Bronchial epithelial cell (primary cell): ENCODE data around the gene B4GALT4. TPM values are rescaled to one million over a fixed set of nuclear protein-coding genes. Genes with fewer than 3 reads are reported as not detected.

Experiments used
- DNase-seq: peaks from one replicate; pipeline ENCODE4 v3.0.0-alpha.2; 2010; ENCODE audit warnings: low read depth
- FAIRE-seq: peaks from 2 replicates; lab custom pipeline; 2011; peaks lifted over from hg19 to GRCh38; lab: Jason Lieb, UNC
- H3K27me3 ChIP-seq: 2 replicates; pipeline ENCODE4 v1.5.1; 2011; ENCODE audit warnings: low read length; ENCODE audit not compliant: control insufficient read depth, insufficient read depth
- H3K36me3 ChIP-seq: 2 replicates; pipeline ENCODE4 v1.5.1; 2011; ENCODE audit warnings: low read length; ENCODE audit not compliant: control insufficient read depth, insufficient read depth
- H3K4me3 ChIP-seq: 2 replicates; pipeline ENCODE4 v1.5.1; 2011; ENCODE audit warnings: mild to moderate bottlenecking, low read depth, low read length, control low read depth
- CTCF ChIP-seq: IDR thresholded peaks from 2 replicates; pipeline ENCODE4 v1.5.1; 2011; ENCODE audit warnings: mild to moderate bottlenecking, moderate library complexity, low read length, control low read depth, inconsistent platforms; ENCODE audit not compliant: insufficient read depth, severe bottlenecking
- total RNA-seq: library from RNA; depleted of rRNA; stranded (reverse); fragments of >200 nt; gene quantifications from 2 replicates; pipeline ENCODE4 v1.2.1, GENCODE V29; 2014

Gene B4GALT4
- total RNA-seq, 1 donor from 2014 or later, result 40.5 TPM

- TF ChIP-seq CTCF, result no peak
- Histone ChIP-seq H3K27me3 (no peaks in the 10 kb centered on the region), H3K4me3 (no peak overlapping the region), H3K36me3 (no peaks in the 10 kb centered on the region)
- no peak for DNase-seq
- no peak for FAIRE-seq
Observed at GRCh38 chr3:119191800-119192199, 48.9 kb downstream of the B4GALT4 start.

- DNase-seq (no peak), FAIRE-seq (no peak)
- H3K27me3 ChIP-seq, result no peaks in the 10 kb centered on the region
- no peak overlapping the region for H3K4me3 ChIP-seq
- H3K36me3 ChIP-seq, result no peaks in the 10 kb centered on the region
- no peak for TF ChIP-seq CTCF
Observed at GRCh38 chr3:119187266-119187665, 53.4 kb downstream of the B4GALT4 start.

GRCh38 chr3:119184796-119185570 is 55.7 kb downstream of the B4GALT4 start:
- TF ChIP-seq CTCF, result no peak
- FAIRE-seq (no peak), DNase-seq (peak; percentile 96)
- Histone ChIP-seq H3K27me3 (no peaks in the 10 kb centered on the region), H3K36me3 (no peaks in the 10 kb centered on the region), H3K4me3 (no peak overlapping the region)

GRCh38 chr3:119184111-119184510 is 56.6 kb downstream of the B4GALT4 start:
- no peak for TF ChIP-seq CTCF
- FAIRE-seq (no peak), DNase-seq (no peak)
- no peaks in the 10 kb centered on the region for H3K36me3 ChIP-seq
- no peak overlapping the region for H3K4me3 ChIP-seq
- no peaks in the 10 kb centered on the region for H3K27me3 ChIP-seq

GRCh38 chr3:119181765-119182164 is 58.9 kb downstream of the B4GALT4 start:
- DNase-seq (peak; percentile 78), FAIRE-seq (no peak)
- no peaks in the 10 kb centered on the region for H3K27me3 ChIP-seq
- no peaks in the 10 kb centered on the region for H3K36me3 ChIP-seq
- TF ChIP-seq CTCF, result no peak
- no peak overlapping the region for H3K4me3 ChIP-seq

- FAIRE-seq, result no peak
- no peak for DNase-seq
Observed at GRCh38 chr3:119177321-119177720, 63.4 kb downstream of the B4GALT4 start.

More at GRCh38 chr3:119177321-119177720, 63.4 kb downstream of the B4GALT4 start:
- TF ChIP-seq CTCF, result no peak
- Histone ChIP-seq H3K27me3 (no peaks in the 10 kb centered on the region), H3K36me3 (no peaks in the 10 kb centered on the region), H3K4me3 (no peak overlapping the region)
